ENCODE data around the gene PPM1L.

GRCh38 chr3:160943996-160944395 is 188.0 kb downstream of the PPM1L start:
- TF ChIP-seq CTCF (IDR thresholded peaks at IDR 0.05), result no peak
- no peak for TF ChIP-seq POLR2A (IDR thresholded peaks at IDR 0.05)
